HG02840 (cell line): ENCODE measurements around the gene MAPKAP1.

Source experiments
- ATAC-seq: cut with Tn5 transposase; IDR thresholded peaks from one replicate; pipeline ENCODE4 v1.9.1; 2021; ENCODE audit warnings: mild to moderate bottlenecking, moderate library complexity, moderate number of reproducible peaks; ENCODE audit not compliant: unreplicated experiment, low FRiP score

Gene MAPKAP1

DNA sequence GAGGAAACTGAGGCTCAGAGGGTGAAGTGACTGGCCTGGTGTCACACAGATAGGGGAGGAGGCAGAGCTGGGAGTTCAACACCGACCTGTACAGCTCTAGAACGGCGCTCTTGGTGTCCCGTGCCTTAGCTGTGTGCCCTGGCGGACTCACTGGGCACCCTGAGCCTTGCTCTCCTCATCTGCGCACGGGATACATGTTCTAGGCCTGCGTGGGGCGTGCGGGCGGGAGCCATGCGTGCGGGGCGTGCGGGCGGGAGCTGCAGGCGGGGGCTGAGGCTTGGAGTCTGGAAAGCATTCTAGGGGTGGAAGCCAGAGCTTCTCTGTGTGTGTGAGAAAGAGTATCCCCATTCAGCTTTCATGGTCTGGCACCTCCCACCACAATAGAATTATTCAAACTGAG, 280.1 kb downstream of the MAPKAP1 start:
- no peak for ATAC-seq

DNA sequence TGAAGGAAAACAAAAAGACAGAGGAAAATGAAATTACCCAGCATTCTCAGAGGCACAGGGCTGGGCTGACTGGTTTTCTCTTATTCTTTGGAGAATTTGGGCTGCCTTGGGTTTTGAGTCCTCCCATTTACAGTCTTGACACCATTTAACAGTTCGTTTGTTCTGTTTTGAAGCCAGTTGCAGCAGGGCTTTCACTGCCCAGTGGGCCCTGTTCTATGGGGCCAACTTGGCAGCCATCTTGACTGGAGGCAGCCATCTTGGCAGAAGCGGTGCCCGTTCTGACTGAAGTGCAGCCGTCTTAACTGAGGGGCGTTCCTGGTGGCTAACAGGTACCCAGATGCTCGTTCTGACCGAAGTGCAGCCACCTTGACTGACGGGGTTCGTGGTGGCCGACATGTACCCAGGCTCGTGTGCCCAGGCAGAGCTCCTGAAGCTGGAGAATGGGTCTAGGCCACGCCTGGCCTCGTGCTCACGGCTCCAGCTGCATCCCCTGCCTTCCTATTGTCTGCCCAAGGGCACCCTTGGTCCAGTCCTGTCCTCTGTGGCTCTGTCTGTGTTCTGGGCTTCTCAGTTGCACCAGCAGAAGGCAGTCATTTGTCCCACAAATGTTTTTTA, 281.0 kb downstream of the MAPKAP1 start:
- no peak for ATAC-seq

DNA sequence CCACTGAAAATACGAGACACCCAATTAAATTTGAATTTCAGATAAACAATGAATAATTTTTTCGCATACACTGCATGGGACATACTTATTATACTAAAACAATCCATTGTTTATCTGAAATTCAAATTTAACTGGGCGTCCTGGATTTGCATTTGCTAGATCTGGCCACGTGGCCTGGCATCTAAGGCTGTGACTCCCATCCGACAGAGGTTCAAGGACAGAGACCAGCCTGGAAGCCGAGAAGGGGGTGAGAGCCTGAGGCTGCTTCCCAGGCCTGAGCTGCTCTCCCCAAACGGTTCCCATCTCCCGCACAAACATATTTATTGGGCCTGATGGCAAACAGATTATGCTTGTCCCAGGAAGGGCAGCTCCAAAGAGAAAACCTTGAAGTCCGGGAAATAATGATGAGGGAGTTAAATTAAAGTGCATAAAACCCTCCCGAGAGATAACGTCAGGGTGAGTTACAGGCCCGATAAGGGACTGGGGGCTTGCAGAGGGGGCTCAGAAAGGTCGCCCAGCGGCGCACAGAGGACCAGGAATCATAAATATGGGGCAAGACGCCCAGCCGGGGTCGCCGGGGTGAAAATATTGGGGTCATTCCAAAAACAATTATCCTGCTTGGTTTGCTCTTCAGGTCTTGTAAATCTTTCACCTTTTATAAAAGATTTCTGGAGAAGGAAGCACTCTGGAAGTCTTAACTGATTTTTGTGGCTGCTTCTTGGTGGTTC, 281.7 kb downstream of the MAPKAP1 start:
- no peak for ATAC-seq

DNA sequence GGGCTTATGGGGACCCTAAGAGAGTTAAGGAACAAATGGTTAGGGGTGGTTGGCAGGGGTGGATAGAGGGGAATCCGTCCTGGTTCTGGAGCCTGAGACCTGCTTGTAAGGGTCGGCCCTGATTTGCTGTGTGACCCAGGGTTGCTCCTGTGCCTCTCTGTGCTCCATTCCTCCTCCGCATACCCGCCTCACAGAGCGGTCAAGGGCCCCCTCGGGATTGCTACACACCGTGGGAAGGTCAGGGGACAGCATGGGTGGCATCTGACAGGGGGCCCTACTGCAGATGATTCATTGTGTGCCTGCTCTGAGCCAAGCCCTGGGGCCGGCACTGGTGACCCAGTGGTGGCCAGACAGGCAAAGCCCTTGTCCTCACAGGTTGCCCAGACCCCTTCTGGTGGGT, 283.0 kb downstream of the MAPKAP1 start:
- ATAC-seq, result no peak

DNA sequence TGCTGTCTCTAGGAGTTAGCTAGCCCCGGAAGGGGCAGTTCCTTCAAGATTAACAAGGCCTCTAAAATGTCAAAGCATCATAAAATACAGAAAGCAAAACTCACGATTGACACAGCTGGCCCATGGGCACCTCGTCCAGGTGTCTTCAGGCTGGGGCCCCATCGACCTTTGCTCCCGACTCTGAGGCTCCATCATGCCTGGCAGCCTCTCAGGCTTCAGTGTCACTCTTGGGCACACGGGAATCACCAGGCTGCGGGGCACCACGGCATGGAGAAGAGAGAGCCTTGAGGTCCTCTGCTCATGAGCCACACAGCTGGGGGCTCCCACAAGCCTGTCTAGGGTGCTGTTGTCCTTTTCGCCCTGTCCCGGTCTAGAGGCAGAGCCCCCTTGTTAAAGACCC, 284.2 kb downstream of the MAPKAP1 start:
- no peak for ATAC-seq

DNA sequence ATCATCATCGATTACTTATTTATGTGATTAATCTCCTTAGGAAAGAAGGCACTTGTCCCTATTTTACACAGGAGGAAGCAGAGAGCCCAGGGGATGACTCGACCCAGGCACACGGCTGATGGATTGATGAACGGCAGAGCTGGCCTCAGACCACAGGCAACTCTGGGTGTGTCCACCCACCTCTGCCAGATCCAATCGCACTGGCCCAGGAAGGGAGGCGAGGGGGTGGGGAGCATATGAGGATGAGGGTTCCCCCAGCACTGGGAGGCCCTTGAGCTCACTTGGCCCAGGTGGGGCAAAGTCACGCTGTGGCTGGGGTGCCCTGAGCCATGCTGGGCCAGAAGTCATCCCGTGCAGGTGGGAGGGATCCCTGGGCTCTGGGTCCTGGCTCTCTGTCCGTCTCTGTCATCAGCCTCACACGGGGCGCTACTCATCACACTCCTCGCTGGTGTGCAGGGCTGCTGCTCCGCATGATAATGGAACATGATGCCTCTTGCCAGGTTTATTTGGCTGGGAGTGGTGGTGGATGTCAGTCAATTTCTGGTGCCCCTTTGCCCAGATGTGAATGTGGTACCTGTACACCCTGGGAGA, 285.3 kb downstream of the MAPKAP1 start:
- ATAC-seq, result no peak

DNA sequence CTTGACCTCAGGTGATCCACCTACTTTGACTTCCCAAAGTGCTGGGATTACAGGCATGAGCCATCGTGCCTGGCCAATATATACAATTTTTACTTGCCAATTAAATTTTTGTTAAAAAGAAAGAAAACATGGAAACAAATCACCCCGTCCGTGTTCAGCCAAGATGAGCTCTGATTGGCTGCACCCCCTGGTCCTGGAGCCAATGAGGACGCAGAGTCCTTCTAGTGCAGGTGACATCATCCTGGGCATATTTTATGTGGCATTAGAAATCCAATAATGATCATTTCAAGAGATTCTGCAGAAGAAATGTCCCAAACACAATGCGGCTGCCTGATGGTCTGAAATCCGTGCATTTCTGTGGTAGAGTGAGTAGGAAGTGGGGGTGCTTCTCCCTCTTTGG, 285.8 kb downstream of the MAPKAP1 start:
- ATAC-seq, result no peak

DNA sequence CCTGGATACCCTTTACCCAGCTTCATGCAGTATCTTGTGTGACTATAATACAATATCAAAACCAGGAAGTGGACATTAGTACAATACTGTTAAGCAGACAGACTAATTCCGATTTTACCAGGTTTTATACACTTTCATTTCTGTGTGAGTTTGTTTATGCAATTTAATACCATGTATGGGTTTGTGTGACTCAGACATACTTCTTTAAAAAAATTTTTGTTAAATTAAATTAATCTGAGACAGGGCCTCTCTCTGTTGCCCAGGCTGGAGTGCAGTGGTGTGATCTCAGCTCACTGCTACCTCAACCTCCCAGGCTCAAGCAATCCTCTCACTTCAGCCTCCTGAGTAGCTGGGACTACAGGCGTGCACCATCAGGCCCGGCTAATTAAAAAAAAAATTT, 288.6 kb downstream of the MAPKAP1 start:
- ATAC-seq, result no peak

DNA sequence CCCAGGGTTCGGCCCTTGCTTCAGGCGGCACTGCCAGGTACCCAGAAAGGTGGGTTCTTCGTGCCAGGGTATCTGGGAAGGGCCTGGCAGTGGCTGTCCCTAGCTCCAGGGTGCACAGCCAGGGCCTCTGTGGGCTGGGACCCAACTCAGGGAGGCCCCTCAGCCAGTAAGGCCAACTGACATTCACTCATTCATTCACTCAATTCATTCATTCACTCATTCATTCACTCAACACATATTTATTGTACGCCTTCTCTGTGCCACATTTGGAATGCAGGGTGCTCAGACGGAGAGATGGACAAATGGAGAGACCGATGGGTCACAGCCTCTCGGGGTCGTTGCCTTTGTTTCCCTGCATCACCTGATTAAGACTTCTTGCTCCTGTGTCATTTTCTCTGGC, 290.5 kb downstream of the MAPKAP1 start:
- ATAC-seq, result no peak

DNA sequence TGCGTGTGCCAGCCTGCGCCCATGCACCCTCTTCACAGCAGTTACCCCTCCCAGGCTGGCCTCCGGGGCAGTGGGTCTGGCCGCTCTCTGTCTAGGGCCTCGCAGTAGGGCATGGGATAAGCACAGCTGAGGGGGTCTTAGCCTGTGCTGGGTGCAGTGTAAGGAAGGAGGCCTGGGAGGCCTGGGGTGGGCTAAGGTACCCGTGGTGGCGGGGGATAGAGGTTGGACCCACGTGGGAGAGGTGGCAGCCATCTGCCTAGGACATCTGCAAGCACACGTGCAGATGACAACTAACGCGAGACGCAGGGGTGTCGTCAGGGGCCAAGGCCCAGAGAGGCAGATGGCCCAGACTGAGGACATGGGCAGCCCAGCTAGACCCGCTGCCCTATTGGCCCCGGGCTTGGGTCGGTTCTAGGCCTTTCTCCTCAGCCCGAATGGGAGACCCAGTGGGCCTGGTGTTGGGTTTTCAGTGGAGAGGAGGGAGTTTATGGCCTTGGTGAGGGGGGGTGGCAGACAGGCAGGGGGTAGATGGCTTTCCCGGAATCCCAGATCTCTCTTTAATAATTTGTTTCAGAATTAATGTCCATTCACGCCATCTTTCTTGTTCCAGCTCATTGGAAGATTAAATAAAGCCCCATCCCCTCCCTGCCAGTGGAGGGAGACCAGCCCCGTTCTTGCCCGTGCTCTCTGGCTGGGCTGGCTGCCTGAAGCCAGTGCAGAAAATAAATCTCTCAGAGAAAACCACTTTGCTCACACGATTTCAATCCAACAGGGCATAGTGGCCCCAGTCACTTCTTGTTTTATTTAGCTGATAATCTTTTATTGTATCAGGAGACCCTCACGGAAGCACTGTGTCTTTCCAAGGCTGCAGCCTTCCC, 291.2 kb downstream of the MAPKAP1 start:
- ATAC-seq, result no peak

DNA sequence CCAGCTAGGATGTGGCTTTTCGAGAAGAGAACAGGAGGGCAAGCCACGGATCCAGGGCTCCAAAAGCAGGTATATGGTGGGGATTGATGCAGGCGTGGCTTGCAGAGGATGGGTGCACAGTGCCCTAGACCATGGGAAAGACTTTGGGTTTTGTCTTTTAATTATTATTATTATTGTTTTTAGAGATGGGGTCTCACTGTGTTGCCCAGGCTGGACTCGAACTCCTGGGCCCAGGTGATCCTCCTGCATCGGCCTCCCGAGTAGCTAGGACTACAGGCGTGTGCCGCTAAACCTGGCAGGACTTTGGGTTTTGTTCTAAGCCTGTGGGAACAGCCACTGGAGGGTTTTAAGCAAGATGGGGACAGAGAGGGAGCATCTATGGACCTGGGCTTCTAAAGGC, 293.4 kb downstream of the MAPKAP1 start:
- no peak for ATAC-seq

DNA sequence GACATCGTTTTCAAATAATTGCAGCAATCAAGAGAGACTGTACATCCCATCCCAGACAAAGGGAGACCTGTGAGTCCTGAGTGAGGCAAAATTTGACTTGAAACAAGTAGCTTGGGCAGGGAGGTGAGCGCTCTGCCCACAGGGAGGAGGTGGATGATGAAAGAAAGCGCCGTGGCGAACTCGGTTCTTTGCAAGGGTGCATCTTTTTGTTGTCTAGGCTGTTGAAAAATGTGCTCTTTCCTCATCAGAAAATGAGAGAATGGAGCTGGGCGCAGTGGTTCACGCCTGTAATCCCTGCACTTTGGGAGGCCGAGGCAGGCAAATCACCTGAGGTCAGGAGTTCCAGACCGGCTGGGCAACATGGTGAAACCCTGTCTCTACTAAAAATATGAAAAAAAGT, 294.8 kb downstream of the MAPKAP1 start:
- ATAC-seq, result no peak

DNA sequence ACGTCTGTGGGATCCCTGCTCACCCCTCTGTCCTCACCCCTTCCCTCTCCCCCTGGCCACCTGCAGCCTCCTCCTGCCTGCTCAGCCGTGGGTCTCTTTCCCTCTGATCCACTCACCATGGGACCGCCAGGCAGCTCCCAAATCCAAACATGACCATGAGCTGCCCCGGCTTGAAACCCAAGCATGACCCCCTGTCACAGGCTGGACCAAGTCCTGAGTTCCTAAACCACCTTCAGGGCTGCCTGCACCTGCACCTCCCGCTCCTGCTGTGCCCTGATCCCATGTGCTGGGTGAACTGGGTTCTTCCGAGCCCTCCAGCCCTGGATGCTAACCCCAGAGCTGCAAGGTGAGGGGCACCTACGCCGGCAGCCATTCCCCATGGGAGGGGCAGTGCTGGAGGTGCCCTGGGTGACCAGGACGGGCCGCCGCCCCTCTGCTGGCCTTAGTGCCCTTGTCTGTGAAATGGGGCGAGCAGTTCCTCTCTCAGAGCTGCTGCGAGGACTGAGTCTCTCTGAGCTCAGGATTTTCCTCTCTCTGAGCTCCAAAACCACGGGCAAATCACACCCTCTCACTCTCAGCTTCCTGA, 295.7 kb downstream of the MAPKAP1 start:
- ATAC-seq, result no peak

DNA sequence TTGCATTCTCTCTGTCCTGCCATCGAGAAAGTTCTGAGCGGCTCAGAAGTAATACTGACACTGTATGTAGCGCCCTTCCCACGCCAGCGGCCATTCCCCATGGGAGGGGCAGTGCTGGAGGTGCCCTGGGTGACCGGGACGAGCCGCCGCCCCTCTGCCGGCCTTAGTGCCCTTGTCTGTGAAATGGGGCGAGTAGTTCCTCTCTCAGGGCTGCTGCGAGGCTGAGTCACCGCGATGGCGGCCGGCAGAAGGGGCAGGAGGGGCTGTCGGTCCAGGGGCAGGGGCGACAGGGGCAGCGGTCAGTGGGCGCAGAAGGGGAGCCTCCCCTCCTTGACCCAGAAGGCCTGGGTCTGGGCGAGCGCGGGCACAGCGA, 296.5 kb downstream of the MAPKAP1 start:
- no peak for ATAC-seq

DNA sequence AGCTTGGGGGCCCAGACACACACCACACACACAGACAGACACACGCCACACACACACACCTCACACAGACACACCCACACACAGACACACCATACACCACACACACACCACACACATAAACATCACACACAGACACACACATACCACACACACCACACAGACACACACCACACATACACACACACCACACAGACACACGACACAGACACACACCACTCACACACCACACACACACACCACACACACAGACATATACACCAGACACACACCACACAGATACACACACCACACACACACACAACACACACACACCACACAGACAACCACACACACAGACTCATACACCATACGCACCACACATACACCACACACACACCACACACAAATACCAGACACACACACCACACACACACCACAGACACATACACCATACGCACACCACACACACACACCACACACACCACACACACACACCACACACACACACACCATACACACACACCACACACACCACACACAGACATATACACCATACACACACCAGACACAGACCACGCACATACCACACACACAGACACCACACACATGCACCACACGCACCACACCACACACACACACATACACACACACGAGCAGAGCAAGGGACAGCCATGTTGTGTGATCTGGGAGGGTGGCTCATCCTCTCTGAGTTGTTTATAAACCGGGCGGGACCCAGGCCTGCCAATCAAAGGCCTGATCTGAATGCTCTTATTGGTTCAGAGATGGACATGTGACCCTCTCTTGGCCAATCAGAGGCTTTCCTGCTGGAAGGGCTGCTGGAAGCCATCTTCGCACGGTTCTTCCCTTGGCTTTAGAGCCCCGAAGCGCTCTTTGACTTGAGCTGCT, 297.1 kb downstream of the MAPKAP1 start:
- ATAC-seq, result no peak

DNA sequence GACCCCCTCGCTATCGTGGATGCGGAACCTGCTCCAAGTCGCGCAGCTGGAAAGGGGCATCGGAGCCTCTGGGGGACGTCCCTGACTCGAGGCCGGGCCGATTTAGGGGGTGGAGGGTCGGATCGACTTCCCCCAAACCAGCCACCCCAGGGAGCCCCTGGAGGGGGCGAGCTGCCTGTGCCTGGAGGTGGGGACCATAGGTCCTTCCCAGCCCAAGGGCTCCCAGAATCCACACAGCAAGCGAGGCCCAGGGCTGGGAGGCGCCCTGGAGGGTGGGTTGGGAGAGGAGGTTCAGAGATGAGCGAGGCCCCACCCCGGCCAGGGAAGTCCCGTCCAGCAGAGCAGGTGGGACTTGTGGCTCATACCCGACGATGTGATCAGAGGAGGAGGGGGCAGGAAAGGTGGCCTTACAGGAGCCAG, 297.8 kb downstream of the MAPKAP1 start:
- ATAC-seq, result no peak

DNA sequence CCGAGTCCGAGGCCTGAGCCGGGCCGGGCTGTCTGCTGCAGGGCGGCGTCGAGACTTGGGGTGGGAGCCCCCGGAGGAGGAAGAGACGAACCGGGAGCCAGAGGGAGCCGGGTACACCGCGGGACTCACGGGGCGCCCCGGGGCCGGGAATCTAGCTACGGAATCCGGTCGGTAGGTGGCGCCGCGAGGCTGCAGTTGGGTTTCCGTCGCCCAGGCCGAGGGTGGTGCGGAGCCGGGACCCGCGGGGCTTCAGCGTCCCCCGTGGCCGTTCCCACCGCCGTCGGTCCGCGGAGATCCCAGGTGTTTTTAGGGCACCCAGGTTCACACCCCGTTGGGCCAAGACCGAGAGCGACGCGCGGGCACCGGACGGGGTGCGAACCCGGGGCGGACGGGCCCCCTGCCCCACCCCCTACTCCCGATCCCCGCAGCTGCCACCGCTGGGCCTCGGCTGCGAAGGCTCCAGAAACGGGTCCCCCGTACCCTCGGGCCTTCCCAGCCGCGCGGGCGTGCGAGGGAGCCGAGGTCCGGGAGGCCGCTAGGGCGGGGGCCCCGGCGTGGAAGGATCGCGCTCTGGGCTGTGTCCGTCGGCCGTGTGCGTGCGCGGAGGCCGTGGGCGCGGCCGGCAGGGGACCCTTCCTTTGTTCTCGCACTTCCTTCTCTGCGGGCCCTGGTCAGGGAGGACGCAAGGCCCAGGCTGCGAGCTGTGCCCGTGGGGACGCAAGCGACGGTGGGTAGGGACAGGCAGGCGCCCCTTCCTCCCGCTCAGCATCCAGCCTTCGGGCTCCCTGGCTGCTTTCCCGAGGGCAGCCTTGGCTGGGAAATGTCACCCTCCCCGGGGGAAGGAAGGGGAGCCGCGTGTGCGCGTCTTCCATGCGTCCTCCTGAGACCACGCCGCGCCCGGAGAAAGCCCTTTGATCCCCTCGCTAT, 298.8 kb downstream of the MAPKAP1 start:
- ATAC-seq, result no peak

DNA sequence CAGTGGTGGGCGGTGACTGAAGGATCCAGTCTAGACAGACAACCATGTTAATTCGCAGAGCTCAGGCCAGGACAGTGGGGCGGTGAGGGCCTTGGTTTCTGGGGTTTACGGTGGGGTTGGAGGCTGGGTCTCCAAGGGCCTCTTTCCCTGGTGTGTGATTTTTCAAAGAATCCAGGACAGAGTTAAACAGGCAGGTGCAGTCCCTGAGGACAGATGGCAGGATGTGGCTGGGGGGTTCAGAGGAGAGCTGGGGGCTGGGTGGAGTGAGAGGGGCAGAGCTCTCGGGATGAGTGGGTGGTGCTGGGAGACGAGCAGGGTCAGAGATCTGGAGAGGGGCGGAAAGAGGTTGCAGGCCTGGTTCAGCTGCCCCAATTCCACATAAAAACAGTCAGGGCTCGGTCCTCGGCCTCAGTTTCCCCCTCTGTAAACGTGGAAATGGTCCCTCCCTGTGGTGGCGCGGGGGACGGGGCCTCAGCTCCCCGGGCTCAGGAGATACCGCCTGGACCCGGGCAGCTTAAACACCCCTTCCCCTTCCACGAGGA, 299.5 kb downstream of the MAPKAP1 start:
- no peak for ATAC-seq

DNA sequence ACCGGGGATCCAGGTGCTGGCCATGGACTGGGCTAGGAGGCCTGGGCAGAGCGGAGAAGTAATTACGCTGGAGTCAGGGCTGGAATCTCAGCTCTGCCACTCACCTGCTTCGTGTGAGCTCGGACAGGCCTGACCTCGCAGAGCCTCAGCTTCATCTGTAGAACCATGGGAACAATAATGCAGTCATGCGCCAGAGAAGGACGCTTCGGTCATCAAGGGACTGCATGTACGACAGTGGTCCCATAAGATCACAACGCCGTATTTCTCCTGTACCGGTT, 300.3 kb downstream of the MAPKAP1 start:
- no peak for ATAC-seq
